Brain microvascular endothelial cell (primary cell): ENCODE measurements around the gene TAGLN.

ENCODE experiments used
- DNase-seq: peaks from one replicate; pipeline ENCODE4 v3.0.0-alpha.2; 2020
- H3K27ac ChIP-seq: fragments of 250-450 bp; sonication (Bioruptor Pico); 2 replicates; pipeline ENCODE4 v1.5.1; 2020; ENCODE audit warnings: mild to moderate bottlenecking, moderate library complexity
- H3K27me3 ChIP-seq: fragments of 250-450 bp; sonication (Bioruptor Pico); replicated peaks from 2 replicates; pipeline ENCODE4 v1.5.1; 2020; ENCODE audit warnings: mild to moderate bottlenecking
- H3K36me3 ChIP-seq: fragments of 250-450 bp; sonication (Bioruptor Pico); replicated peaks from 2 replicates; pipeline ENCODE4 v1.5.1; 2020; ENCODE audit warnings: mild to moderate bottlenecking
- H3K4me3 ChIP-seq: 2 replicates; pipeline ENCODE4 v1.5.1; 2011; ENCODE audit warnings: low read depth, mild to moderate bottlenecking, control low read depth, low read length, moderate library complexity
- in situ Hi-C: cut with HindIII; loops from 2 replicates; pipeline ENCODE4 v1.10.0; 2017; ENCODE audit warnings: low sequenced_read_pairs, low pct_ligation_motif_present
- TF ChIP-seq, protein P1 (sequence below): IDR thresholded peaks from 2 replicates; pipeline ENCODE4 v1.5.1; 2011; ENCODE audit warnings: low read depth, mild to moderate bottlenecking, moderate library complexity, low read length, control low read depth, inconsistent platforms; ENCODE audit errors: missing control alignments

TAGLN gene

DNA sequence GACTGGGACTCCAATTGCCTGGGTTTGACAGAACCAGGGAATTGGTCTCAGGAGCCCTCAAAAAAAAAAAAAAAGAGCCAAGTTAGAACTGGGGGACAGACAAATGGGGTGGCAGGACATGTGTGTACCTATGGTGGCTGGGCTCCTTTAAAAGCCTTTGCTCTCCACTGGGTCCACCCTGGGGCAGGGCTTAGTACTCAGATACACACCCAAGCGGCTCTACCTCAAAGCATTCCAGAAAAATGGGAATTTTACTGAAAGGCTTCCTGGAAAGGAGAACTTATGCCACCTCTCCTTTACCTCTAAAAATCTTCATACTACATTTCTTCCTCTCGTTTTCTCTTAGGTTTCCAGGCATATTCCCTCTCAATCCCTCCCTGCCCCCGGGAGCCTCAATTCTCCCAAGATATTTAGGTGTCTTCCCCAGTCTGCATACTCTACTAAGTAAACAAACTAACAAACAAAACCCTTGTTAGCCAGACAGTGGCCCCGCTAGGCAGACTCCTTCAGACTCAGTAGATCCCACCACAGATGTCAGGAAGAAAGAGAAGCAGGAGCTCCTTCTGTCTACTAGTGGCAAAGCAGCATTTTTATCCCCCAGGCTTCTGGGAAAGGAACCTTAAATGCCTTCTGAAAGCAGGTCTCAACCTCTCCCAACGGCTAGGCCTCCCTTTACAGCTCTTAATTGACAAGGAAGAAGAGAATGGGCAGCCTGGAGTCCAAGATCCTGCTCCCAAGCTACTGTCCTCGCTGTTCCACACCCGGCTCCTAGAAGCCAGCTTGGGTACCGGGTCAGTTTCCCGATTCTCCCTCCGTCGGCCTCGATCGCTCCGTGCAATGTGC is 32.0 kb downstream of the TAGLN start:
- TF ChIP-seq, protein P1, sequence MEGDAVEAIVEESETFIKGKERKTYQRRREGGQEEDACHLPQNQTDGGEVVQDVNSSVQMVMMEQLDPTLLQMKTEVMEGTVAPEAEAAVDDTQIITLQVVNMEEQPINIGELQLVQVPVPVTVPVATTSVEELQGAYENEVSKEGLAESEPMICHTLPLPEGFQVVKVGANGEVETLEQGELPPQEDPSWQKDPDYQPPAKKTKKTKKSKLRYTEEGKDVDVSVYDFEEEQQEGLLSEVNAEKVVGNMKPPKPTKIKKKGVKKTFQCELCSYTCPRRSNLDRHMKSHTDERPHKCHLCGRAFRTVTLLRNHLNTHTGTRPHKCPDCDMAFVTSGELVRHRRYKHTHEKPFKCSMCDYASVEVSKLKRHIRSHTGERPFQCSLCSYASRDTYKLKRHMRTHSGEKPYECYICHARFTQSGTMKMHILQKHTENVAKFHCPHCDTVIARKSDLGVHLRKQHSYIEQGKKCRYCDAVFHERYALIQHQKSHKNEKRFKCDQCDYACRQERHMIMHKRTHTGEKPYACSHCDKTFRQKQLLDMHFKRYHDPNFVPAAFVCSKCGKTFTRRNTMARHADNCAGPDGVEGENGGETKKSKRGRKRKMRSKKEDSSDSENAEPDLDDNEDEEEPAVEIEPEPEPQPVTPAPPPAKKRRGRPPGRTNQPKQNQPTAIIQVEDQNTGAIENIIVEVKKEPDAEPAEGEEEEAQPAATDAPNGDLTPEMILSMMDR = no peak
- no peak for DNase-seq
- H3K27ac ChIP-seq = peak overlapping the region; percentile 51
- H3K4me3 ChIP-seq = peak overlapping the region; percentile 94
- H3K36me3 ChIP-seq = peaks cover 28% of the 10 kb centered on the region
- in situ Hi-C loops = no loop called here
- H3K27me3 ChIP-seq = no peaks in the 10 kb centered on the region

DNA sequence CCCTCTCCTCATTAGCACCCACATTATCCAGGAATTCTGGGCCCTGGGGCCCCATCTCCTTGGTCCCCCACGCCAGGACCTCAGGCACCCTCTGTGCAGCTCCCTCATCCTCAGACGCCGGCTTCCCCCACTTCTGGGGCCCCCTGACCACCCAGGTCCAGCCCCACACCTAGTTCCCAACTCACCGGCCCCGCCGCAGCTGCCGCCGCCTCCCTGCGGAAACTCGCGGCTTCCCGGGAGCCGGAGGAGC is 32.6 kb downstream of the TAGLN start, which contains the start of gene PCSK7:
Gene PCSK7, minus strand, starts transcription at position 232 of the 250 bp plus-strand sequence. CDS start 2,229 bp downstream, outside the sequence.
- Histone ChIP-seq H3K4me3 (peak within 1 kb of the TSS; percentile 94), H3K27me3 (no peaks in the 10 kb centered on the region), H3K27ac (peak within 1 kb of the TSS; percentile 51), H3K36me3 (peaks cover 25% of the 10 kb centered on the region)
- no peak for DNase-seq
- in situ Hi-C loops = no loop called here
- TF ChIP-seq, protein P1 = no peak

DNA sequence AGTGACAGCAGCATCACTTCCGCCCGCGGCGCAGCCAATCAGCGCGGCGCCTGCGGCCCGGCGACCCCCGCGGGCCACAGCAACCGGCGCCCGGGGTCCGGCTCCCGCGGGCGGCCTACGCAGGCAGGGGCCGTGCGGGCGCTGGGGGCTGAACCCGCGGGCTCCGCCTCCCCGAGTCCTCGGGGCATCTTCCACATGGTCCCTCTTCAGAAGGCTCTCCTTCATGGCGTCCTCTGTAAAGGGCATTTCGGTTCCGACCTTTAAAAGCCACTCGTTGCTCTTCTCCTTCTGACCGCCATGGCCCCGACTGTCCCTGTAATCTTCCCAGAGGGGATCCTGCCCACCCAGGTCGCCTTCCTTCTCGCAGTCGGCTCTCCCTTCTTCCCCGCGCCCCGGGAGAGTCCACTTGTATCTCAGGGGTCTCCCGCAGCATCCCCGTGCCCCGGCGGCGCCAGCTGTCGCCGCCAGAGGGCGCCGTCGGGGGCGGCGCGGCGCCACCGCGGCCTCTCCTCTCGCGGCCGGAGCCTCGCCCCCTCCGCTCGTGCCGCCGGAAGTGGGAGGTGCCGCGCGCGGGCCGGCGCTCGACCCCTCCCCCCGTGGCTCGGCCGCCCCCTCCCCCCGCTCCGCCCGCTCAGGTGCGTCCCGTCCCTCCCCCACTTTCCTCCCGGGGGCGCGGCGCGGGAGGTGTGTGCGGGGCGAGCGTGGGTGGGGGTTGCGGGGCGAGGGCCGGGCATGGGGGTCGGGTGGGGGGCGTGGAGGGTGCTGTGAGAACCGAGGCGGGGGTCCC is 33.1 kb downstream of the TAGLN start, which contains the start of gene RNF214:
Gene RNF214, plus strand, starts transcription at position 580 of the 787 bp plus-strand sequence. CDS start 1,602 bp downstream, outside the sequence.
- H3K4me3 ChIP-seq = peak within 1 kb of the TSS; percentile 94
- no peaks in the 10 kb centered on the region for H3K27me3 ChIP-seq
- in situ Hi-C loops = no loop called here
- peak within 1 kb of the TSS; percentile 51 for H3K27ac ChIP-seq
- DNase-seq = peak; percentile 49
- peaks cover 20% of the 10 kb centered on the region for H3K36me3 ChIP-seq
- TF ChIP-seq, protein P1 = peak; percentile 67

DNA sequence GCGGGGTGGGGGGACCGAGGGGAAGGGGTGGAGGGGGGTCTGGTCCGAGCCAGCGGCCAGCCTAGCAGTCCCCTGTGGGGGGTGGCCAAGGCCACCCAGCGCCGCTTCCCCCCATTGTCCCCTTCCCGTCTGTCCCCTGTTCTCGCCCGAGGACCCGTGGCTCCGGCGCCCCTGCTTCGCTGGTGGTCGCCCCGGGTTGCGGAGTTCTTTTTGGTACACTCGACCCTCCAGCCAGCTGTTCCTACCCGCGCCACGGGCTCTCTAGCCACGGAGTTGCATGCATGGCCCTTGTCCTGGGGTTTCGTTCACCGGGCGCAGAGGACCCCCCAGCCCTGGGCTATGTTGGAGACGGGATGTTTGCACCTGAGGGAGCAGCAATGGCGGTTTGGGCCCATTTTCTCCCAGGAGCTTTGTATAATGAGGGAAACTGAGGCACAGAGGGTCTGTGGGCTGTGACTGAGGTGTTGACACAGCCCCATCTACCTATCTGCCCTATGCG is 33.8 kb downstream of the TAGLN start:
- in situ Hi-C loops = no loop called here
- Histone ChIP-seq H3K4me3 (peak overlapping the region; percentile 80), H3K27me3 (no peaks in the 10 kb centered on the region), H3K27ac (no peak overlapping the region), H3K36me3 (peaks cover 13% of the 10 kb centered on the region)
- DNase-seq = no peak
- TF ChIP-seq, protein P1 = no peak

DNA sequence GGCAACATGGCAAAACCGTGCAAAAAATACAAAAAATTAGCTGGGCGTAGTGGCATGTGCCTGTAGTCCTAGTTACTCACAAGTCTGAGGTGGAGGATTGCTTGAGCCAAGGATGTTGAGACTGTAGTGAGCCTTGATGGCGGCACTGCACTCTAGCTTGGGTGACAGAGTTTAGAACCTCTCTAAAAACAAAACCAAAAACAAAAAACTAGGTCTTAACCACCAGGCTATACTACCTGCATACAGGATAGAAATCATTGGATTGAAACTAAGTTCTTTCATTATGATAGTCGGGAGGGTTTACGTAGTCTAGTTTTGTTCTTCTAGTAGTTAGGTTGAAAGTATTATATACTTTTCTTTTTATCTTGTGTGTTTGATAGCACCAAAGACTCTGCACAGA is 39.1 kb downstream of the TAGLN start:
- Histone ChIP-seq H3K4me3 (no peak overlapping the region), H3K36me3 (peaks cover 6% of the 10 kb centered on the region), H3K27me3 (no peaks in the 10 kb centered on the region), H3K27ac (no peak overlapping the region)
- in situ Hi-C loops = no loop called here
- DNase-seq = no peak
- TF ChIP-seq, protein P1 = no peak
